NCI-H2107 treated with DMSO at 0.1 percent for 48 hours (cell line): ENCODE results near the gene ABCB8.

Experiments used
- DNase-seq: peaks from one replicate; lab custom pipeline; 2025; ENCODE audit not compliant: unreplicated experiment; lab: John Stamatoyannopoulos, UW

ABCB8 gene

DNA sequence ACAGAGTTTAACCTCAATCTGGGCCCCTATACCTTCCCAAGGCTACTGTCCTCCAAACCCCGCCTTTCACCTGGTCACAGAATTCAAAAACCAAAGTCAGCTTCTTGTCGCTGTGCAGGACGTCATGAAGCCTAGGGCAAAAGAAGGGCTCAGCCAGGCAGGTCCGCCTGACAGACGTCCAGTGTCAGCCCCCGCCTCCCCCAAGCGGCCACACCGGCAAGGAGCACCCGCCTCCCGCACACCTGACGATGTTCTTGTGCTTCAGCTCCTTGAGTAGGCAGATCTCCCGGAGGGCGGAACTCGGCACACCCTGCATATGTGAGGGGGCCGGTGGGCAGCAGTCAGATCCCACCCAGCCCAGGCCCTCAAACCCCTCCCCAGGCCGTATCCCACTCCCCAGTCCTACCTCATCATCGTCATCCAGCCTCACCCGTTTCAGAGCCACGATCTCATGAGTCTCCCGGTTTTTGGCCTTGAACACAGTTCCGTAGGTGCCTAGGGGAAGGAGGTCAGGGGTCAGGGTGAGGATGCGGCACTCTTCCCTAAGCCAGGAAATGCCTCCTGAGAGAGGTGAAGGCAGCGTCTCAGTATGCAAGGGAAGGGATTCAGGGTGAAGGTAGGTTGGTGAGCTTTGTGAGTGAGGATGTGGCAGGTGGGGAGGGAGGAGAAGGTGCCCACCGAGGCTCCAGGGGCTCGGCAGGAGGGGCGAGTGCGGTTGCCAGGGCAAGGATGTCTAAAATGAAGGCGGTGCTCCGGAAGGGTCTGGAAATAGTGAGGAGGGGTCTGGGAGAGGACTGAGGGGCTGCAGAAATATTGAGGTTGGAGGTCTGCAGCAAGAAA lies 28.6 kb downstream of the ABCB8 start:
- no peak for DNase-seq

DNA sequence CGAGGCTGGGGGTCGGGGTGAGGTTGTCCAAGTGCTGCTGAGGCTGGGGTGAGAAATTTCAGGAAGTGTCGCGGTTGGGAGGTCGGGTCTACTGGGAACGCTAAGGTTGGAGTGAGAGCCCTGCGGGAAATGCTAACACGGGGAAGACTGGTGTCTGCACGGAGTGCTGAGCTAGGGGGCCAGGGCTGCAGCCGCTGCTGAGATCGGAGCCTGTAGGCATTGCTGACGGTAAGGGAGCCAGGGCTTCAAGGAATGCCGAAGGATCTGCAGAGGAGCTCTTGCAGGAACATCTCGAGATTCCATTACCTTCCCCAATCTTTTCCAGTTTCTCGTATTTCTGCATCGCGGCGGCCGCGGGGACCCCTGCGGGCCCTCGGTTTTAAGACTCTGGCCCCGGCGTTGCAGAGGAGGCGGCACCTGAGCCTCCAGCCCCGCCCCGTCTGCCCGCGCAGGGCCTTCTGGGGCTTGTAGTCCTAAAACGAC lies 29.3 kb downstream of the ABCB8 start, which contains the start of gene CDK5:
Gene CDK5, minus strand, starts transcription at position 392 of the 483 bp plus-strand sequence. Its CDS starts 49 bp downstream, at position 343.
- DNase-seq: no peak

DNA sequence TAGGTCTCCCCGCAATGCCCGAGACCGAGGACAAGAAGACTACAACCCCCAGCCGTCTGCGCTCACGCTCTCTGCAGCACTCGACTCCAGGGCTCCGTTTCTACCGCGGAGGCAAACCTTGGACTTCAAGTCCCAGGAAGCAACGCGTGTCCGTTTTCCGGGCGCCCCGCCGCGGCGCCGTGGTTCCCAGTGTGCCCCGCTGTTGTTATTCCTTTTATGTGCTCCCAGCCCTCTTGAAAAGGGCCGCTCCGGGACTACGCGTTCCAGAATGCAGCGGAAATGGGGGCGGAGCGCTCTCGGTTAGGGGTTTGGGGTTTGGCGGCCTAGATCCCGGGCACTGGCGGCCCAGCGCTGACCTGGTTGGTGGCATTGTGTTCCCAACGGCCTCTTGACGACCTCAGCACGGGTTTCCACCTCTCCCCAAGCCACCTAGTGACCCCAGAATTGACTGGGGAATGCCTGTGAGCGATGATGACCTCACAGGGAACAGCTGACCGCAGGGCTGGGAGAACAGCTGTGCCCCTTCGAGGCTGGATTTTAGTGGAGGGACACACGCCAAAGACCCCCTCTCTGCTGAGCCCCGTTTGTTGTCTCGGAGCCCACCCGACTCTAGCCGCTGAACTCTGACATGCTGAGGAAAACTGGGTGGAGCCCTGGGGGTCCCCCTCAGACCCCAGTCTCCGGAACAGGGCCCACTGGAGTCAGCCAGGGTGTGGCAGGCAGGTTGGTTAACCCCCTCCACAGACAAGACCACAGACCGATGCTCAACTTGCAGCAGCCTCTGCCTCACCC lies 29.9 kb downstream of the ABCB8 start:
- peak; percentile 98 for DNase-seq

DNA sequence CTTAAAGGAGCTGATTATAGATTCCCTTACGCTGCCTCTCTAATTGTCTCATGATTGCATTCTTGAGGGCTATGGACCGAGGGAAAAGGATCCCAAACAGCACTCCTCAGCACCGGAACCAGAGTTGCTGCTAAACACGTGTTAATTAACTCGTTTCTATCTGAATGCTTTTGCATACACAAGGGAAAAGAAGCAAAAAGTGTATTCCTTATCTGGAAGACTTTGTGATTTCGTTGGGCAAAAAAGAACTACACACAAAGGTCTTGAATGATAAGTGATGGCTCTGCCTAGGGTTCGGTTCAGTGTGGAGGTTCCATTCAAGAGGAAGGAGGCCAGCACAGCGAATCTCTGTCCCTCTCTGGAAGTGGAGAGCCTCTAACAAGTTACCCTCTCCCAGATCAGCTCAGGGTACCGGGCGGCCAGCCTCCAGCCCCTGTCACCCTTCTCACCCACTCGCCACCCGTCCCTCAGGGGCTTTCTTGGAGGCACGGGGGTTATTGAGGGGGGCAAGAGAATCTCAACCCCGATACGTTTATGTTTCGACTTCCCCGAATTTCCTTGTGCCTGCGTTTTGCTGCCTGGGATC lies 30.6 kb downstream of the ABCB8 start:
- DNase-seq: no peak

DNA sequence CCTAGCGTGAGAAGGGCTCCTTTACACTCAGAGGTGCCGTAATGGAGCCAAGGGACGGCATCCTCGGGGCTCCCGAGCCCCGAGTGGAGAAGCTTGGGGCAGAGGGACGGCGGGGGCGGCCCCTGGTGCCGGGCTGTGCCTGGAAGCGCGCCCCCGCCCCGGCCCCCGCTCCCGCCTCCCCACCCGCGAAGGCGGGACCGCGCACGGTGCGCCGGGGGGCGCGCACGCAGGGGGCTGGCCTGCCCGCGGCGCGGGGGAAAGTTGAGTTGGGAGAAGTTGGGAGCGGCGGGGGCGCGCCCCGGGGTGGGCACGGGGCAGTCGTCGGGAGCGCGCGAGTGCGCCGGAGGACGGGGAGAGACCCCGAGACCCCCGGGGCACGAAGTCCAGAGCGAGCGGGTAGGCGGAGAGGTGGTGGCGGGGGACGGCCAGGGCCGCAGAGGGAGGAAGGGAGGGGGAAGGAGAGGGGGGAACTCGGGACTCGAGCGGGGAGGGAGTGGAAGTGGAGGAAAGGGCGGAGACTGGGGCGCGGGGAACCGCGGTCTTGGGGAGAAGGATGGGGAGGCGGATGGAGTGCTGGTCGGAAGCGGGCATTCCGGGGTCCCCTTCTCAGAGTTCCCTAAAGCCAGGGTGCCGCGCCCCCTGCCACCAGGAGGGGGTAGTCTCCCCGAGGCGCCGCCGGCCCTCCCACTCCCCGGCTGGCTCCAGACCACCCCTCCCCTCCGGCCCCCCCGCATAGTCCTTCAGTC lies 31.3 kb downstream of the ABCB8 start, which contains the start of gene SLC4A2:
Gene SLC4A2, plus strand, starts transcription at position 223 of the 746 bp plus-strand sequence. CDS start 2,399 bp downstream, outside the sequence.
- no peak for DNase-seq

DNA sequence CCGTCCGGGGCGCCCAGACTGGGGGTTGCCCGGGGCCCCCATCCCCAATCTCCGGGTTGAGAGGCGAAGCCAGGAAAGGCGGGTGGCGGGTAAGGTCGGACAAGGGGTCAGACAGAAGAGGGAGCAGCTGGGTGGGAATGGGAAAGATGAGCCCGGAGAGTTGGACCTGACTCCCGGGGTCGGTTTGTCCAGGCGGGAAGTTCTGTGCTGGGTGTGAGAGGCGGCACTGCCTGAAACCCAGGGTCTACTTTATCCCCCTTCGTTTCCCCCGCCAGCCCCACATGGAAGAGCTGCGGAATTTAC lies 31.8 kb downstream of the ABCB8 start:
- DNase-seq: no peak

DNA sequence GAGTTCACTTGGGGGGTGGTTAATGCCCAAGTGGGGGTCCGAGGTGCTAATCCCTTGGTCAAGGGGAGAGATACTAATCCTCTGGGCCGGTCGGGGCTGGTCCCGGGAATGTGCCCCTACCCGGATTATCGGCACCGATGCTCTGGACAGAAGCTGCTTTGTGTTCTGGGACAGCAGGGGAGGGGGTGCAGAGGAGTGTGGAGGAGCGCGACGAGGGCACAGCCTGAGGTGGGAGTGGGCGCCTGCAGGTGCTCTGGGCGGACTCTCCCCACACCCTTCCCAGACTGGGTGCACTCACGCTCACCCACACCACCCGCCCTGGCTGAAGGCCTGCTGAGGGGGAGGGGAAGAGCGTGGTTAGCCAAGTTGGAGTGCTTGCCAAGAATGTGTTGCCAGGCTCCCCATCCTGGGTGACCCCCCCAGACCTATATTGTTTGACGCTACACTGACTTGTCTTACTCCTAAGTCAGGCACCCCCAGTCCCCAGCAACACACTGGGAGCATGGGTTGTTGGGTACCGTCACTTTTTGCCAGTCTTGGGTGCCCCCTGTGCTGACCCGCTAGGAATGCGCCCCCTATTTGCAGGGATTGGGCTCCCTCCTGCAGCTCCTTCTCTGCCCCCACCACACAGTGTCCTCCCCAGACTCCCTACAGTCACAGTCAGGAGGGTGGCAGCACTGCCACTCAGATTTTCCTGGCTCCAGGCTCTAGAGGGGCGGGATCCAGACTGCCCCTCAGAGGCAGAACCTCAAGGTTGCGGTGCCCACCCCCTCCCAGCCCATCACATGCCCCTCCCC lies 32.4 kb downstream of the ABCB8 start:
- no peak for DNase-seq

DNA sequence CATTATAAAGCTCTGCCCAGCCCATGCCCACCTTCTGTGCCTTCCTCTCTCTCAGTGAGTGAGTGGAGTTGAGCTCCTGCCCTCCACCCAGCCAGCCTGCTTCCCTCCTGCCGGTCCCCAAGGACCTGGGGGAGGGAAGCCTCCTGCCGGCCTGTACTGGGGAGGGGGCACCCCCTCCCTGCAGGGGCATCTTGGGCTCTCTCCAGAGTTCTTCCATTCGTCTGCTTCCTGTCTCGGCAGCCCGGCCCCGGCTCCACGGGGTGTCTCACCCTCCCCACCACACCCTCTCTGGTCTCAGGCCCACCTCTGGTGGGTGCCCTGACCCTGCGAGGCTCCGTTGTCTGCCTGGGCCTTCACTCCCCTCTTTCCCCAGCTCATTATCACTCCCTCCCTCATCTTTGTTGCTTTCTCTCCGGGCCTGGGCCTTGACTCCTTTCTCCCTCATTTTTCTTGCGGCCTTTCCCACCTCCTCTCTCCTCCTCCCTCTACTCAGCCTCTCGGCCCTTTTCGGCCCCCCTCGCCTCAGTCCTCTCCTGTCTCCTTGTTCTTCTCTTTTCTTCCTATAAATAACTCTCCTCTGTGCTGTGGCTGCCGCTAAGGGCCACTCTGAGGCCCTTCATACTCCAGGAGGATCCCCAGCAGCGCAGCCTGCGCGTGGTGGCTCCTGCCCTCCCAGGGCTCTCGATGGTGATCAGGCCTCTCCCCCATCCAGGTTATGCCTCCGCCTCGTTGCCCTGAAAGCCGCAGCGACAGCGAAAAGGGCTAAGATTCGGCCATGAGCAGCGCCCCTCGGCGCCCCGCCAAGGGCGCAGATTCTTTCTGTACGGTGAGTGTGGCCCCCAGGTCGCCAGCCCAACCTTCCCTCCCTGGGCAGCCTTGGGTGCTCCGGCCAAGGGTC lies 33.2 kb downstream of the ABCB8 start:
- DNase-seq: no peak

DNA sequence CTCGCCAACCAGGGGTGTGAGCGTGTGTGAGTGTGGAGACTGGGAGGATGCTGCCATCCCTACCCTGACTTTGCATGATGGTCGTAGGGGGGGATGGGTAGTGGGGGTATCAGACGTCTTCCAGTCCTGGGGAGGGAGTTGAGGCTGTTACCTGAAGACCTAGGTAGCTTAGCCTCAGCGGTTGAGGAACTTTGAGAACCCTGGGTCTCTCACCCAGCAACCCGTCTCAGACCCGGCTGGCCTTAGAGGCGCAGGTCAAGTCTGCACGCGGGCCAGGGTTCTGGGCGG lies 33.8 kb downstream of the ABCB8 start:
- DNase-seq: no peak

DNA sequence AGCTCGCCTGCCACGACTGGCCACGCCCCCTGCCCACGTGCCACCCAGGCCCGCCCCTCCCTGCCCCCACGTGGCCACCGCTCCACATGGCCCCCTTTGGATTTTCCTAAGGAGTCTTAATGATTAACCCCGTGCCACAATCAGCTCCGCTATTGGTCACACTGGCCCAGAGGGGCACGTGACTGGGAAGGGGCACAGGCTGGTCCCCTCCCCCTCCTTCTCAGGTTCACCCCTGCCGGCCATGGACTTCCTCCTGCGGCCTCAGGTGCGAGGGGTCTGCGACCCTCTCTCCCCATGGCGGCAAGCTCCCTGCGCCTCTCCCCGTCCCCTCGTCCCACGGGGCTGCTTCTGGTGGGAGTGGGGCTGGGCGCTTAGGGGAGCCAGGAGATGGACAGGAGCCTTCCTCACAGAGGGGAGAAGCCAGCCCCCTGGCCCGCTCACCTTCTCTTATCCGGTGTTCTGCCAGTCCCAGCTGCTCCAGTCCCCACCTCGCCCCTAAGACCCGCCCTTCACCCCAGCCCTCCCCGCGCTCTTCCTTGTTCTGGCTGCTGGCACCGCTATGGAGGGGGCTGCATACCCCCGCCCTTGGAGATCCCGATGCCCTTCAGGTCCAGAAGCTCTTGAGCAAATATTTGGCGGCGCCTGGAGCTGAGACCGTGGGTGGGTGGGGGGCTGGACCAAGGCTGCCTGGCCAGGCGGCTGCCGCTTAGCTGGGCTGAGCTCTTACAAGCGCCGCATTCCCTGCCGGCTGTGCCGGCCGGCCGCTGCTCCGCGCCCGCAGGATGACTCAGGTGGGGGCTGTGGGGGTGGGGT lies 34.4 kb downstream of the ABCB8 start:
- no peak for DNase-seq

DNA sequence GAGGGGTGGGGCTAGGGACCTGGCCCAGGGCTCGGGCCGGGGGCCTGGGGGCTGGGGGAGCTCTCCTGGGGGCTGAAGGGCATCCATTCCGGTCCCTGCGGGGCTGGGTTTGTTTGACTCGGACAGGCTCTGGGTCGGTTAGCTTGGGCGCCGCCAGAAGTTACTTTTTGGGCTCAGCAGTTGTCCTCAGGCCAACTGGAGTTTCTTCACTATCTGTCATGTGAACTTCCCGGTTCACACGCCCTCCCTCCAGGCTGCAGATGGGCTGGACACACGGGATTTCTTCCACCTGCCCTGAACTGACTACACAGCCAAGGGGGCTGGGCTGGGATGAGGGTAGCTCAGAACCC lies 34.9 kb downstream of the ABCB8 start:
- no peak for DNase-seq

DNA sequence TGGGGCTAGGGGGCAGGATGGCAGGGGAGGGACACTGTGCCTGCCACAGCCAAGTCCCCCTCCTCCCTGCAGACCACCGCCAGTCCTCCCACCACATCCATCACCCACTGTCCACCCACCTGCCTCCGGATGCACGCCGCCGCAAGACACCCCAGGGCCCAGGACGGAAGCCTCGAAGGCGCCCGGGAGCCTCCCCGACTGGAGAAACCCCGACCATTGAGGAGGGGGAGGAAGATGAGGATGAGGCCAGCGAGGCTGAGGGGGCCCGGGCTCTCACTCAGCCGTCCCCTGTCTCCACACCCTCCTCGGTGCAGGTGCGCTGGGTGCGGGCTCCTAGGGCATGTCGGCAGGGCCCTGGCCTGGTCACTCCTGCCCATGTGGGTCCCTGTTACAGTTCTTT lies 36.2 kb downstream of the ABCB8 start:
- DNase-seq: no peak

DNA sequence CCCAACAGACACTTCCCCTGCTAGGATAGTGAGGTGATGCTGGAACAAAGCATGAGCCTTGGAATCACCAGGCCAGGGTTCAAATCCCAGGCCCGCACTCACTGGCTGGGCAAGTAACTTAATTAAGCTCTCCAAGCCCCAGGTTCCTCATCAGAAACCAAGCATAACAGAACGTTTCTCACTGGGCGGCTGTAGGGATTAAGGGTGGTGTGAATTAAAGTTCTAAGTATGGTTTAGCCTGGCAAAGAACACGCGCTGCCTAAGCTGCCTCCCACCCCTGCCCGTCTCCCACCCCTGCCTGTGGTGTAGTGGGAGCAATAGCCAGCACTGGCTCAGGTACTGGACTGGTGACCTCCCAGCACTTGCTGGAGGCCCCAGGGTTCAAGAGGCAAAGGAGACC lies 36.7 kb downstream of the ABCB8 start:
- DNase-seq: no peak

DNA sequence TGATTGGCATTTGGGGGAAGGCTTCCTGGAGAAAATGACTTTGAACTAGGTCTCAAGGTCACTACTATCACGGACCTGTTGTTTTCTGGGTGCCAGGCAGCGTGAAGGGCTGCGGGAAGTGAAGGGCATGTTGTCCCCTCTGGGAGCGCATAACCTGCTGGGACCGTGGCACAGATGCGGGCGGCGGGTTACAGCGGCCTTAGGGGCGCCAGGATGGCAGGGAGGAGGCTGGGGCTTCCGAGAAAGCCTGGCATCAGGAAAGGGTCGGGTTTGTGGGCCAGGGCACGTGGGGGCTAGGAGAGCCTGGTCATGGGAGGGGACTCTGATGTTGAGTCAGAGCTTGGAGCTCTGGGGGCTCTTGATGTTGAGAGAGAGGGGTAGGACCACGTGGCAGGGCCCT lies 37.3 kb downstream of the ABCB8 start:
- no peak for DNase-seq

DNA sequence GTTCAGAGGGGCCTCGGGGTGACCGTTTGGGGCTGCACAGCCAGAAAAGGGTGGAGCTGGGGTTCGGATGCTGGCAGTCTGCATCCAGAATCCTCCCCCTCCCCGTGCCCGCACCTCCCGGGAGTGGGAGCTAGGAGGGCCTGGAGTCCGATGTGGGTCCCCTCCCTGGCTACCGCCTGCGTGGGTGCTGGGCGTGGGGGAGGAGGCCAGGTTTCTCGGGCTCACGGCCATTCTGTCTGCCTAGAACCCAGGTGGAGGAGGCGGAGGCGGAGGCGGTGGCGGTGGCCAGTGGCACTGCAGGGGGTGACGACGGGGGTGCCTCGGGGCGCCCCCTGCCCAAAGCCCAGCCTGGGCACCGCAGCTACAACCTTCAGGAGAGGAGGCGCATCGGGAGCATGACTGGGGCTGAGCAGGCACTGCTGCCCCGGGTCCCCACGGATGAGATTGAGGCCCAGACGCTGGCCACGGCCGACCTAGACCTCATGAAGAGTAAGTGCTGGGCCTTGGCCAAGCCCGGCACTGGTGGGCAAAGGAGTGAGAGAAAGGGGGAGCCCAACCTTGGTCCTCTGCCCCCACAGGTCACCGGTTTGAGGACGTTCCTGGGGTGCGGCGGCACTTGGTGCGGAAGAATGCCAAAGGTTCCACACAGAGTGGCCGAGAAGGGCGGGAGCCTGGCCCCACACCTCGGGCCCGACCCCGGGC lies 38.2 kb downstream of the ABCB8 start:
- no peak for DNase-seq

DNA sequence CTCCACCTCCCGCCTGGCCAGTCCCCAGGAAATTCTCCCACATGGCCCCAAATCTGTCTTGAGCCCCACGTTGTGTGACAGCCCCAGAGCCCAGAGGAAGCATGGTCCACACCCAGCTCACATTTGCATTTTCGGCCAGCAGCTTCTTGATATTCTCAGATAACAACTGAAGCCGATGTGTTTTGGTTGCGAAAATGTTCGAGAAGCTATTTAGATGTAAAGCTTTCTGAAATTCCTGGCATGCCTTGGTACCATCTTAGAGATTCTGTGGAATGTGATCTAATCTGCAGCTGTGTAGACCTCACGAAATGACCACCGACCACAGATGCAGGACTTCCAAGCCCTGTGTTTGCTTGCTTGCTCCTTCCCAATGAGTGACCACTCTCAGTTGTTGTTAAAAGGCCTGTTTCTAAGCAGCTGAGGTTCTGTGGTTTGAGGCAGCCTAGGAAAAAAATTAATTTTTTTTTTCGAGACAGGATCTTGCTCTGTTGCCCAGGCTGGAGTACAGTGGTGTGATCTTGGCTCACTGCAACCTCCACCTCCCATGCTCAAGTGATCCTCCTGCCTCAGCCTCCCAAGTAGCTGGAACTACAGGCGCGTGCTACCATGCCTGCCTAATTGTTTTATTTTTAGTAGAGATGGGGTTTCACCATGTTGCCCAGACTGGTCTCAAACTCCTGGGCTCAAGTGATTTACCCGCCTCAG lies 40.0 kb downstream of the ABCB8 start:
- no peak for DNase-seq

DNA sequence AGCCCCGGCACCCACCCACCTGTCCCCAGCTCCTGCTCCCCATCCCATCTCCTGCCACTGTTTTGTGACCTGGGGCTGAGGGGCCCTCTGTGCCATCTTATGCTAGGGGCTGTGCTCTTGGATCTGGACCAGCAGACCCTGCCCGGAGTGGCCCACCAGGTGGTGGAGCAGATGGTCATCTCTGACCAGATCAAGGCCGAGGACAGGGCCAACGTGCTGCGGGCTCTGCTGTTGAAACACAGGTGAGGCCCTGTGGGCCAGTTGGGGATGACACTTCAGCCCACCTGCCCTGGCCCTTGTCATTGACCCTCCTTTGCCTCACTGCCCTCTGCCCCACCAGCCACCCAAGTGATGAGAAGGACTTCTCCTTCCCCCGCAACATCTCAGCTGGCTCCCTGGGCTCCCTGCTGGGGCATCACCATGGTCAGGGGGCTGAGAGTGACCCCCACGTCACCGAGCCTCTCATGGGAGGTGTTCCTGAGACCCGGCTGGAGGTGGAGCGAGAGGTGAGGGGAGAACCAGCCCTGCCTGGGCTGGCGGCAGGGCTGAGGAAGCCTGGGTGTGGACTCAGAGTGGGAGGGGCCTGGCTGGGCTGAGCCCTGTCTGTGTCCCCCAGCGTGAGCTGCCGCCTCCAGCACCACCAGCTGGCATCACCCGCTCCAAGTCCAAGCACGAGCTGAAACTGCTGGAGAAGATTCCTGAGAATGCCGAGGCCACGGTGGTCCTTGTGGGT lies 41.8 kb downstream of the ABCB8 start:
- DNase-seq: no peak
